Endothelial cell of umbilical vein (primary cell): ENCODE data around the gene MAPK11. TPM values are rescaled to one million over a fixed set of nuclear protein-coding genes. Genes with fewer than 3 reads are reported as not detected.

Experiments used
- BruUV-seq: library from RNA; stranded (reverse); fragments of 400-500 nt; replicated peaks from 2 replicates; lab custom pipeline; 2021; lab: Mats Ljungman, UMichigan
- CTCF ChIA-PET: fragments of 300-600, 350-600 bp; sonication (Branson Sonifier 250); formaldehyde crosslinking; loops from one replicate; lab custom pipeline; 2021; ENCODE audit warnings: antibody characterized with exemption, inconsistent platforms; lab: Charles Lee
- POLR2A ChIA-PET: fragments of 300-600, 350-600 bp; sonication (Branson Sonifier 250); formaldehyde crosslinking; loops from one replicate; lab custom pipeline; 2021; ENCODE audit warnings: antibody characterized with exemption, inconsistent platforms; lab: Charles Lee
- DNase-seq: peaks from one replicate; pipeline ENCODE4 v3.0.0-alpha.2; 2011; ENCODE audit warnings: low read depth, low spot score
- FAIRE-seq: peaks from 2 replicates; lab custom pipeline; 2011; peaks lifted over from hg19 to GRCh38; lab: Jason Lieb, UNC
- H2AFZ ChIP-seq: 2 replicates; pipeline ENCODE4 v1.6.0; 2012; ENCODE audit warnings: low read depth, low read length, control low read depth, inconsistent platforms
- H3K27ac ChIP-seq: 2 replicates; pipeline ENCODE4 v1.5.1; 2011; ENCODE audit warnings: low read depth, mild to moderate bottlenecking, control low read depth, low read length, moderate library complexity; ENCODE audit not compliant: insufficient read depth
- H3K27me3 ChIP-seq, 2 experiments: 2 replicates each; pipeline versions ENCODE4 v1.6.0 to v1.6.1; 2011; ENCODE audit warnings: low read length in 2 of 2, mixed read lengths in 1 of 2; ENCODE audit not compliant: control insufficient read depth in 2 of 2, insufficient read depth in 2 of 2
- H3K36me3 ChIP-seq, 2 experiments: 2 replicates in 1 of 2; 3 replicates in 1 of 2; pipeline ENCODE4 v1.5.1; 2011; ENCODE audit warnings: low read length in 2 of 2, mild to moderate bottlenecking in 1 of 2, moderate library complexity in 1 of 2; ENCODE audit not compliant: control insufficient read depth in 2 of 2, insufficient read depth in 2 of 2; ENCODE audit errors: extremely low read depth in 1 of 2
- H3K4me1 ChIP-seq: 3 replicates; pipeline ENCODE4 v1.5.1; 2011; ENCODE audit warnings: mild to moderate bottlenecking, low read length; ENCODE audit not compliant: control insufficient read depth, insufficient read depth; ENCODE audit errors: extremely low read depth
- H3K4me2 ChIP-seq: 2 replicates; pipeline ENCODE4 v1.6.1; 2011; ENCODE audit warnings: low read length, control low read depth, mixed read lengths; ENCODE audit not compliant: insufficient read depth
- H3K4me3 ChIP-seq, 3 experiments: fragments of 200-600 bp in 1 of 3; sonication (generic), shearing (Covaris generic) in 1 of 3; replicated peaks in 1 of 3; 2 replicates each; pipeline ENCODE4 v1.5.1; 2011 to 2016; ENCODE audit warnings: control low read depth in 3 of 3, low read length in 3 of 3, mild to moderate bottlenecking in 2 of 3, inconsistent platforms in 1 of 3, low read depth in 1 of 3, moderate library complexity in 1 of 3; ENCODE audit not compliant: insufficient read depth in 1 of 3
- H3K79me2 ChIP-seq: 2 replicates; pipeline ENCODE4 v1.6.0; 2012; ENCODE audit warnings: low read length, inconsistent platforms; ENCODE audit not compliant: control insufficient read depth, insufficient read depth
- H3K9ac ChIP-seq: replicated peaks from 2 replicates; pipeline ENCODE3; 2011; ENCODE audit warnings: low read length, control low read depth; ENCODE audit not compliant: insufficient read depth; ENCODE audit errors: extremely low read depth
- H3K9me1 ChIP-seq: replicated peaks from 3 replicates; pipeline ENCODE4 v1.6.0; 2011; ENCODE audit warnings: mild to moderate bottlenecking, low read length; ENCODE audit not compliant: control insufficient read depth, insufficient read depth; ENCODE audit errors: extremely low read depth
- H3K9me3 ChIP-seq: replicated peaks from 2 replicates; pipeline ENCODE4 v1.5.1; 2012; ENCODE audit warnings: low read length, inconsistent platforms; ENCODE audit not compliant: control insufficient read depth, insufficient read depth
- H4K20me1 ChIP-seq: replicated peaks from 2 replicates; pipeline ENCODE3; 2011; ENCODE audit warnings: mild to moderate bottlenecking, low read length; ENCODE audit not compliant: control insufficient read depth, insufficient read depth; ENCODE audit errors: extremely low read depth
- CTCF ChIP-seq, 2 donors: IDR thresholded peaks; 1 replicate in 1 of 2; 2 replicates in 1 of 2; pipeline ENCODE4 v1.5.1; 2011; ENCODE audit warnings: low read length in 2 of 2, mild to moderate bottlenecking in 2 of 2, moderate library complexity in 2 of 2, control low read depth in 1 of 2, inconsistent platforms in 1 of 2, low read depth in 1 of 2; ENCODE audit not compliant: insufficient read depth in 1 of 2; ENCODE audit errors: extremely low read depth in 1 of 2
- EZH2 ChIP-seq: IDR thresholded peaks from 2 replicates; pipeline ENCODE4 v1.6.1; 2012; ENCODE audit warnings: borderline replicate concordance, low read depth, mild to moderate bottlenecking, moderate library complexity, low read length, inconsistent platforms; ENCODE audit not compliant: severe bottlenecking
- FOS ChIP-seq: IDR thresholded peaks from 2 replicates; pipeline ENCODE4 v1.6.1; 2011; ENCODE audit warnings: mild to moderate bottlenecking, low read length, moderate library complexity, borderline replicate concordance; ENCODE audit not compliant: insufficient read depth
- GATA2 ChIP-seq: IDR thresholded peaks from 2 replicates; pipeline ENCODE4 v1.7.0; 2011; ENCODE audit warnings: low read depth, mild to moderate bottlenecking, moderate library complexity, mixed read lengths, low read length; ENCODE audit not compliant: insufficient read length, insufficient read depth
- JUN ChIP-seq: IDR thresholded peaks from 2 replicates; pipeline ENCODE4 v1.6.1; 2011; ENCODE audit warnings: borderline replicate concordance, low read depth; ENCODE audit not compliant: insufficient read length, insufficient read depth
- MAX ChIP-seq: IDR thresholded peaks from 2 replicates; pipeline ENCODE4 v1.6.1; 2011; ENCODE audit not compliant: insufficient read depth, insufficient read length
- MYC ChIP-seq: IDR thresholded peaks from one replicate; pipeline ENCODE4 v1.6.1; 2011; ENCODE audit warnings: mild to moderate bottlenecking, low read depth, low read length
- POLR2A ChIP-seq: IDR thresholded peaks from 2 replicates; pipeline ENCODE4 v1.6.1; 2012; ENCODE audit warnings: low read depth, mild to moderate bottlenecking, control low read depth, low read length
- POLR2AphosphoS5 ChIP-seq: IDR thresholded peaks from 2 replicates; pipeline ENCODE4 v1.6.1; 2012; ENCODE audit warnings: low read depth, mild to moderate bottlenecking, control low read depth, low read length, moderate library complexity; ENCODE audit not compliant: insufficient read depth
- dilution Hi-C: fragments of 300-500 bp; cut with MboI; formaldehyde crosslinking; loops from one replicate; pipeline ENCODE4 v1.15.0; 2019; ENCODE audit warnings: low sequenced_read_pairs; ENCODE audit not compliant: extremely low pct_ligation_motif_present
- intact Hi-C: fragments of 100-400 bp; cut with micrococcal nuclease; formaldehyde crosslinking; loops from one replicate; pipeline ENCODE4 v1.10.0; 2022
- polyA plus RNA-seq, 4 experiments: library from polyadenylated mRNA; depleted of rRNA in 3 of 4; stranded (reverse) in 3 of 4; unstranded in 1 of 4; fragments of >200 nt; gene quantifications; 2 replicates each; pipeline versions ENCODE4 v1.2.1 to v1.2.3, GENCODE V29; 2011 to 2012; ENCODE audit warnings: missing spikeins in 1 of 4
- total RNA-seq: library from RNA; stranded (reverse); gene quantifications from 2 replicates; pipeline ENCODE4 v1.2.3, GENCODE V29; 2021

The MAPK11 gene
- total and polyA plus RNA-seq, 2 donors (not counting 3 experiments of a cell fraction or from before 2014, with no cell fraction given) = 22.8 to 26.3 TPM

GRCh38 chr22:50286275-50286674, 16.1 kb upstream of the MAPK11 start:
- no peak for DNase-seq
- intact Hi-C loops = no loop called here
- no TSS peak for BruUV-seq
- POLR2A ChIA-PET = no interaction called here
- no peak overlapping the region for H3K4me3 ChIP-seq
- no peaks in the 10 kb centered on the region for H4K20me1 ChIP-seq
- no peak overlapping the region for H3K9ac ChIP-seq
- H3K4me2 ChIP-seq = no peak overlapping the region
- CTCF ChIA-PET = no interaction called here
- no peak for TF ChIP-seq MYC
- TF ChIP-seq JUN = no peak
- TF ChIP-seq FOS = no peak
- no peak for TF ChIP-seq POLR2A
- no peak for TF ChIP-seq MAX
- no peak for TF ChIP-seq CTCF (IDR thresholded peaks at IDR 0.05; ENCODE audit: extremely low read depth in 1 of 2, insufficient read depth in 1 of 2, low read depth in 1 of 2, low read length in 2 of 2)
- no peak for TF ChIP-seq POLR2AphosphoS5
- no peak for TF ChIP-seq EZH2
- TF ChIP-seq GATA2 = no peak
- H3K27ac ChIP-seq = no peak overlapping the region
- dilution Hi-C loops = no loop called here
- no peaks in the 10 kb centered on the region for H3K27me3 ChIP-seq
- H3K9me1 ChIP-seq = no peaks in the 10 kb centered on the region
- H3K4me1 ChIP-seq = peaks cover 2% of the 10 kb centered on the region
- peaks cover 26% of the 10 kb centered on the region for H3K79me2 ChIP-seq
- H2AFZ ChIP-seq = no peak overlapping the region
- FAIRE-seq = no peak
- H3K9me3 ChIP-seq = no peaks in the 10 kb centered on the region
- peaks cover 30 to 81% of the 10 kb centered on the region in 2 experiments for H3K36me3 ChIP-seq
